D721Med (cell line): ENCODE results near the gene HS6ST3.

Source experiments
- DNase-seq: peaks from one replicate; pipeline ENCODE4 v3.0.0; 2011; ENCODE audit warnings: low spot score; ENCODE audit not compliant: insufficient read length
- FAIRE-seq: peaks from 2 replicates; lab custom pipeline; 2011; peaks lifted over from hg19 to GRCh38; lab: Jason Lieb, UNC
- TF ChIP-seq, protein P1 (sequence below): IDR thresholded peaks from 2 replicates; pipeline ENCODE4 v1.5.1; 2012; ENCODE audit warnings: mild to moderate bottlenecking, control low read depth; ENCODE audit not compliant: insufficient read depth; ENCODE audit errors: missing control alignments

HS6ST3 gene

DNA sequence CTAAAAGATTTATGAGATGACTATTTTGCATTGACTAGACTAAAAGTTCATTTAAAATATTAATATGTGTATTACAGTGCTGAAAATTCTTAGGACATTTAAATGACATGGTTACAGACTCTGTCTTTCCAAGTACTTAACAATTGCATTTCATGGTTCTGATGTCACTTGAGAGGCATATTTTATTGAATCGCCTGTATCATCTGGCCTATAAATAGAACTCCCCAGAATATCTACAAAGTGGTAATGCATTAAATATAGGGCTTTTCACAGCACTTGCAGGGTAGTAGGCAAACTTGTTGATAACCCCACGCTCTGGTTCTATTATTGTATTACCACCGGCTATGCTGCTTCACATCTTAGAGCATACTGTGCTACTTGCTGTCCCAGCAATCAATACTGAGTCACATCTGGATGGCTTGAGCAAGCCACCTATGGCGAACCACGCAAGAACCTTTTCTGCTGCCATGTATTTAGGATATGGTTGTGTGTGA lies 400.6 kb downstream of the HS6ST3 start:
- TF ChIP-seq, protein P1, sequence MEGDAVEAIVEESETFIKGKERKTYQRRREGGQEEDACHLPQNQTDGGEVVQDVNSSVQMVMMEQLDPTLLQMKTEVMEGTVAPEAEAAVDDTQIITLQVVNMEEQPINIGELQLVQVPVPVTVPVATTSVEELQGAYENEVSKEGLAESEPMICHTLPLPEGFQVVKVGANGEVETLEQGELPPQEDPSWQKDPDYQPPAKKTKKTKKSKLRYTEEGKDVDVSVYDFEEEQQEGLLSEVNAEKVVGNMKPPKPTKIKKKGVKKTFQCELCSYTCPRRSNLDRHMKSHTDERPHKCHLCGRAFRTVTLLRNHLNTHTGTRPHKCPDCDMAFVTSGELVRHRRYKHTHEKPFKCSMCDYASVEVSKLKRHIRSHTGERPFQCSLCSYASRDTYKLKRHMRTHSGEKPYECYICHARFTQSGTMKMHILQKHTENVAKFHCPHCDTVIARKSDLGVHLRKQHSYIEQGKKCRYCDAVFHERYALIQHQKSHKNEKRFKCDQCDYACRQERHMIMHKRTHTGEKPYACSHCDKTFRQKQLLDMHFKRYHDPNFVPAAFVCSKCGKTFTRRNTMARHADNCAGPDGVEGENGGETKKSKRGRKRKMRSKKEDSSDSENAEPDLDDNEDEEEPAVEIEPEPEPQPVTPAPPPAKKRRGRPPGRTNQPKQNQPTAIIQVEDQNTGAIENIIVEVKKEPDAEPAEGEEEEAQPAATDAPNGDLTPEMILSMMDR, result no peak
- FAIRE-seq, result no peak
- no peak for DNase-seq

DNA sequence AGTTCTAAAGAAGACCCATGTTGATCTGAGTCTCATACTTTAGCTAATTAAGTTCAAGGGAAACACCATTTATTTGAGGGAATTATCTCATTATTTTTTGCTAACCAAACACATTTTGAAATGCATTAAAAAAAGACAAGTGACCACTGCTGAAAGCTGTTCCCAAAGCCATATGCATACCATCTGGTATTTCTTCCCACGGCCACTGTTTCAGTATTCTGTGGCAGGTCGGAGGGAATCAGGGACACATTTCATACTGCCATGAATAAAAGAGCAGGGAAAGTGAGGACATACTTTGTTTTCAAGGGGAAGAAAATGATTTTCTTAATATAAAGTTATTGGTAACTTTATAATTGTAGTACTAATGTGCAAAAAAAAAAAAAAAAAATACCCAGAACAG lies 401.2 kb downstream of the HS6ST3 start:
- FAIRE-seq, result no peak
- DNase-seq, result no peak
- TF ChIP-seq, protein P1, result no peak

DNA sequence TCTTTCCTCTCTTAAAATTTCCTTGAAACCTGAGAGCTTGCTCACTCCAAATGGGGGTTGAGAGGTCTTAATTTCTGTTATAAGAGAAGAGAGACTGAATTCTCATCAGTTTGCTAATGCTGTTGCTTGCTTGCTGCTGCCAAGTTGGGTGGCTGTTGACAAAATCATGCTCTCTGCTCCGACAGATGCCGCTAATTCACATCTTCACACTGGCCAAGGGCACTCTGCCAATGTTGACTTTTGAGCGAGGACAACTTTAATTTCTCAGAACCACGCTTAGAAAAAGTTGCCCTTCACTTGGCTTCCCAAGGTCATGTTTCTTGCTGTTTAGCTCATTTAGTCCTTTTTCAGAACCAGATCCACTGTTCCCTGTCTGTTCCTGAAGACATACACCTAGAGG lies 402.9 kb downstream of the HS6ST3 start:
- TF ChIP-seq, protein P1, result no peak
- DNase-seq (no peak), FAIRE-seq (no peak)

DNA sequence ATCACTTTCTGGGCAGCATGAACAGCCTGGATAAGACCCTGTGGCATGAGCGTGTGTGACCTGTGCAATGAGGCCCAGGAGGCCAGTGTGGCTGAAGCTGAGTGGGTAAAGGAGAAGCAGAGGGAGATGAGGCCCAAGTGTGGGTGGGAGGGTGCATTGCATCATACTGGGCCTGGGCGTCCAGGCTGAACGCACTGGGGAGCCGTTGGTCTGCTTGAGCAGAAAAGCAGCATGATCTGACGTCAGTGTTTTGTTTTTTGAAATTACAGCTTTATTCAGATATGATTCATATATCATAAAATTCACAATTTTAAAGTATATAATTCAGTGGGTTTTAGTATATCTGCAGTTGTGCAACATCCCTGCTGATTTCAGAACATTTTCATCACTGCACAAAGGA lies 409.7 kb downstream of the HS6ST3 start:
- DNase-seq, result no peak
- TF ChIP-seq, protein P1, result no peak
- FAIRE-seq, result no peak

DNA sequence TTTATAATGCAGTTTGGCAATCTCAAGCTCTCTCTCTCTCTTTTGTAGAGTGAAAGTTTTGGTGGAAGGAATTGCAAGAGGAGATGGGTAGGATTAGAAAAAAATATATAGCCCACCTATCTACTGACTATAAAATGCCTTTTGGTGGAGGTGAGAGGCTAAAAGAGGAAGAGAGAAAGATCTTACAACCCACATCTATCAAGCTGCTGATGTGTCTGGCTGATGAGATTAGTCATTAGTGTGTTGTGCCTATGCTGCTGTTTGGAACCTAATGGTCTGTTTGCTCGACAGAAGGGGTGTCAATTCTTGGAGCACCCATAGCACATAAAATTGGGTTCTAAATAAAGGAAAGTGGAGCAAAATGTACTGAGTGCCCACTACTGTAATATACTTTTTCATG lies 411.0 kb downstream of the HS6ST3 start:
- no peak for FAIRE-seq
- TF ChIP-seq, protein P1, result no peak
- DNase-seq, result no peak

DNA sequence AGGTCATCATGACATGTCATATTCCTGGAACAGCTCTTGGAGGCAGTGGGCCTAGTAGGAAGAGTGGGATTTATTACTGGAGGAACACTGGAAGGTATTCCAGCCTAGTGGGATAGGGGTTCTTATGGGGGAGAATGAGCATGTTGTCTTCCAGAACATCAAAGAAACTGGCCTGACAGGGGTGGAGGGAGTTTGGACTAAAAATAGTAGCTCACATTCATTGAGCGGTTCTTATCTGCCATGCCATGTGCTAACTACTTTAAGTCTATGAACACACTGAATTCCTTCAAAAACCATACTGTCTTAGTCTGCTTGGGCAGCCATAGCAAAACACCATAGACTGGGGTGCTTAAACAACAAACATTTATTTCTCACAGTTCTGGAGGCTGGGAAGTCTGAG lies 413.6 kb downstream of the HS6ST3 start:
- FAIRE-seq, result no peak
- DNase-seq, result no peak
- TF ChIP-seq, protein P1, result no peak

DNA sequence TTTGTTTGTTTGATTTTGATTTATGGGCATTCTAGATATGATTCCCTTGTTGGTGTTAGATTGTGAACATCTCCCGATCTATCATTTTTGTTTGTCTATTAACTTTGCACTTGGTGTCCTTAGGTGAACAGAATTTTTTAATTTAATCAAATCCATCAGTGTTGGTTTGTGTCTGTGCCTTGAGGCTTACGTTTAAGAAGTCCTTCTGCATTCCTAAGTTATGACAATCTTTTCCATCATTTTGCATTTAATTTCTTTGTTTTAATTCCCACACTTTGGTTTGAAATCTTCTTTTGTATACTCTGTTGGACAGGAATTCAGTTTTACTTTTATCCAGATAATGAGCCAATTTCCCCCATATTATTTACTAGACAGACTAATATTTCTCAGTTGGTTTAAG lies 421.7 kb downstream of the HS6ST3 start:
- no peak for DNase-seq
- FAIRE-seq, result no peak
- TF ChIP-seq, protein P1, result no peak
